Measurements from ENCODE around the gene CHADL.

The CHADL gene

GRCh38 chr22:41217553-41218157 is 23.1 kb downstream of the CHADL start:
- Histone ChIP-seq H3K4me3 (ENCODE audit: low read depth, low read length) (peak overlapping the region; percentile 36), H3K36me3 (peaks cover 60% of the 10 kb centered on the region), H3K27me3 (no peaks in the 10 kb centered on the region), H3K9me3 (0 out of 2 replicates have a peak, but pooled peaks cover 4% of the 10 kb centered on the region), H3K4me1 (peaks cover 14% of the 10 kb centered on the region)
- peak; percentile 69 for DNase-seq
- TF ChIP-seq CTCF (IDR thresholded peaks at IDR 0.05; ENCODE audit: low read depth, low read length), result no peak

- TF ChIP-seq CTCF (IDR thresholded peaks at IDR 0.05; ENCODE audit: low read depth, low read length), result no peak
- Histone ChIP-seq H3K4me3 (ENCODE audit: low read depth, low read length) (peak overlapping the region; percentile 36), H3K4me1 (peaks cover 14% of the 10 kb centered on the region), H3K27me3 (no peaks in the 10 kb centered on the region), H3K9me3 (0 out of 2 replicates have a peak, but pooled peaks cover 4% of the 10 kb centered on the region), H3K36me3 (peaks cover 57% of the 10 kb centered on the region)
- DNase-seq, result peak; percentile 44
These were observed 23.7 kb downstream of the CHADL start for GRCh38 chr22:41216984-41217383.

- Histone ChIP-seq H3K9me3 (0 out of 2 replicates have a peak, but pooled peaks cover 4% of the 10 kb centered on the region), H3K27me3 (no peaks in the 10 kb centered on the region), H3K4me1 (peaks cover 14% of the 10 kb centered on the region), H3K4me3 (ENCODE audit: low read depth, low read length) (no peak overlapping the region), H3K36me3 (peaks cover 52% of the 10 kb centered on the region)
- TF ChIP-seq CTCF (IDR thresholded peaks at IDR 0.05; ENCODE audit: low read depth, low read length), result no peak
- DNase-seq, result no peak
These were observed 24.8 kb downstream of the CHADL start for GRCh38 chr22:41215926-41216325.

GRCh38 chr22:41215409-41215808 is 25.3 kb downstream of the CHADL start:
- 0 out of 2 replicates have a peak, but pooled peaks cover 4% of the 10 kb centered on the region for H3K9me3 ChIP-seq
- H3K27me3 ChIP-seq, result no peaks in the 10 kb centered on the region
- no peak overlapping the region for H3K4me3 ChIP-seq (ENCODE audit: low read depth, low read length)
- no peak for DNase-seq
- H3K36me3 ChIP-seq, result peaks cover 54% of the 10 kb centered on the region
- no peak for TF ChIP-seq CTCF (IDR thresholded peaks at IDR 0.05; ENCODE audit: low read depth, low read length)
- peaks cover 14% of the 10 kb centered on the region for H3K4me1 ChIP-seq

GRCh38 chr22:41206719-41207118 is 34.0 kb downstream of the CHADL start:
- Histone ChIP-seq H3K9me3 (no peaks in the 10 kb centered on the region), H3K27me3 (no peaks in the 10 kb centered on the region), H3K4me1 (no peaks in the 10 kb centered on the region), H3K36me3 (peaks cover 10% of the 10 kb centered on the region; the same call in 1 of the 2 replicates), H3K4me3 (ENCODE audit: low read depth, low read length) (no peak overlapping the region)
- DNase-seq, result no peak
- TF ChIP-seq CTCF (IDR thresholded peaks at IDR 0.05; ENCODE audit: low read depth, low read length), result no peak

All from BE2C (cell line).